ENCODE measurements around the gene PKD2. TPM values are rescaled to one million over a fixed set of nuclear protein-coding genes. Genes with fewer than 3 reads are reported as not detected.
A peak's percentile ranks its signal among the peaks of the same experiment; 100 is the strongest.
"Not testable (repeated sequence)": the region's sequence is repeated elsewhere in the genome, so short reads cannot be mapped to it uniquely, and the experiment has no call there.

The PKD2 gene
- total RNA-seq, 1 experiment from 2014 or later = 13.5 TPM

GRCh38 chr4:88021824-88022223 is 14.4 kb downstream of the PKD2 start:
- DNase-seq (ENCODE audit: extremely low read depth, low read depth) = no peak

- DNase-seq (ENCODE audit: extremely low read depth, low read depth) = no peak
Observed at GRCh38 chr4:88022289-88022688, 14.9 kb downstream of the PKD2 start.

GRCh38 chr4:88025868-88026661 is 18.6 kb downstream of the PKD2 start:
- DNase-seq (ENCODE audit: extremely low read depth, low read depth) = not testable (repeated sequence)

DNA sequence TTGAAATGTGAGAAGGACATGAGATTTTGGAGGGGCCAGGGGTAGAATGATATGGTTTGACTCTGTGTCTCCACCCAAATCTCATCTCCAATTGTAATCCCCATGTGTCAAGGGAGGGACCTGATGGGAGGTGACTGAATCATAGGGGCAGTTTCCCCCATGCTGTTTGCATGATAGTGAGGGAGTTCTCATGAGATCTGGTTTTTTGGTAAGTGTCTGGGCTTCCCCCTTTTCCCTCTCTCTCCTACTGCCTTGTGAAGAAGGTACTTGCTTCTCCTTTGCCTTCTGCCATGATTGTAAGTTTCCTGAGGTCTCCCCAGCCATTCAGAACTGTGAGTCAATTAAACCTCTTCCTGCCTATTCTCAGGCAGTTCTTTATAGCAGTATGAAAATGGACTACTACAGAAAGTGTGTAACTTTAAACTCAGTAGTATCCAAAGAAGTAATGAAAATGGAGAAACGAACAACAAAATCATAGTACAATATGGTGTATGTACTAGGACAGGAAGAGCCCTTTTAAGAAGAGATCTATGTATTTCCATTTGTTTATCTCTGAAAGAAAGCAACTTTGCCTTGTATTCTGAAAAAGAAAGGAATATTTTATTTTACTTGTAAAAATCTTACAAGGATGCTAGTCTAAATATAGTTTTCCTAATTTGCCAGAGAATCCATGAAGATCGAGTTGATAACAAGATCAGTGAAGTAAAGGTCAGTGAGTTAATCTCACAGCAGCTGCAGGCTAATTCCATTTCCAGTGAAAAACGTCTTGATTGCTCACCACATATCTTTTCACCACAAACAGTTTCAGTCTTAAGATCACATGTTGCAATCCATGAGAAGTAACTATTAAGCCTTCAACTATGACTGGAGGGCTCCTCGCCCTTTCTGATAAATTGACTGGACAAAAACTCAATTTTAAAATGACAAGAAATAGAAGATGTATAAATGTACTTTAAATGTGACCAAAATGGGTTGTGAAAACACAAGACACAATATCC is 20.5 kb downstream of the PKD2 start:
- DNase-seq (ENCODE audit: extremely low read depth, low read depth) = no peak

GRCh38 chr4:88028946-88029345 is 21.5 kb downstream of the PKD2 start:
- no peak for DNase-seq (ENCODE audit: extremely low read depth, low read depth)

DNA sequence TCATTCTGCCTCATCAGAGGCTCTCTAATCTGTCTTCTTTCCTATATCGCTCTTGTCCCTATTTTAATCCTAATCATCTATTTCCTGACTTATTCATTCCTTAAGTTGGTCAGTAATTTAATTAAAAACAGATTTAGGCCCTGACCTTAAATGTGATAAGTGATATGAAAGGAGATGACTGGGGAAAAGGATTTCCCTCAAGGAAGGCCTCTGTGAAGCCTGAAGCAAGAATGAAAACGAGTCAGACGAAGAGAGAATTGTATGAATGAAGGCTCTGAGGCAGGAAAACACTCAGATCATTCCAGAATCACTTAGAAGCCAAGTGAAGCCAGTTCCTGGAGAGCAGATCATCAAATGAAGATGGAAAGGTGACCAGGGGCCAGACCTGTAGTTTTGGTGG is 22.1 kb downstream of the PKD2 start:
- no peak for DNase-seq (ENCODE audit: extremely low read depth, low read depth)

- no peak for DNase-seq (ENCODE audit: extremely low read depth, low read depth)
Observed at GRCh38 chr4:88030565-88031310, 23.3 kb downstream of the PKD2 start.

GRCh38 chr4:88033309-88033708 is 25.9 kb downstream of the PKD2 start:
- DNase-seq (ENCODE audit: extremely low read depth, low read depth) = peak; percentile 59

- no peak for DNase-seq (ENCODE audit: extremely low read depth, low read depth)
Observed at GRCh38 chr4:88035292-88035691, 27.9 kb downstream of the PKD2 start.

- DNase-seq (ENCODE audit: extremely low read depth, low read depth) = no peak
Observed at GRCh38 chr4:88037447-88037846, 30.0 kb downstream of the PKD2 start.

DNA sequence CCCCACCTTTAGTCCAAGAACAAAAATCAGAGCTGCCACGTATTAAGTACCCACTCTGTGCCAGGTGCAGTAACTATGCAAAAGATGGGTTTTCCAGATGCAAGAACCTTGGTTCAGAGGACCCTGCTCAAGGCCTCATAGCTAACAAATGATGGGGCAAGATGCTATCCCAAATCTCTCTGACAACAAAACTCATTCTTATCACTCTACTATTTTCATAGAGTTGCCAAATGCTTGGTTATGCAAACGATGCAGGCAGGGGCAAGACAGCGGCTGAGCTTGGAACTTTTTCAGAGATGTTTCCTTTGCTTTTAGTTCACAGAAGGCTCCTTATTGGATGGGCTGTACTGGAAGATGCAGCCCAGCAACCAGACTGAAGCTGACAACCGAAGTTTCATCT is 30.5 kb downstream of the PKD2 start:
- DNase-seq (ENCODE audit: extremely low read depth, low read depth) = no peak

- no peak for DNase-seq (ENCODE audit: extremely low read depth, low read depth)
Observed at GRCh38 chr4:88040707-88041106, 33.3 kb downstream of the PKD2 start.

DNA sequence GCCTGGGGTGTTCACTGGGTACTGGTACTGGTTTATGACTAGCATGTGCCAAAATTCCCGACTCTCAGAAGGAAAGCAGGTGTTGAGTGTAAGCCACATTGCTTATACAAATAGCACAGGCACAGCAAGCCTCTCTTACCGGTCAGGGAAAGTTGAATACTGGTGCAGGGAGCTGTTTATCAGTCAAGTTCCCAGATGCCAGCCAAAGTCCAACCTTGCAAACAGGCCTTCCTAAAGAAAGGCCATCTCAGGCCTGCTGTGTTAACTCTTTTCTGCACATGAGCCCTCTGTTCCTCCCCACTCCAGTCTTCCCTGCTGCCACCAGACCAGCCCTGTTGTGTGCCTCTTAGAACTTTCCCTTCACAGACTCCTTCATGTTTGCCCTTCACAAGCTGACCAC is 34.2 kb downstream of the PKD2 start:
- no peak for DNase-seq (ENCODE audit: extremely low read depth, low read depth)

GRCh38 chr4:88043001-88043400 is 35.6 kb downstream of the PKD2 start:
- no peak for DNase-seq (ENCODE audit: extremely low read depth, low read depth)

- DNase-seq (ENCODE audit: extremely low read depth, low read depth) = no peak
Observed at GRCh38 chr4:88043586-88044340, 36.3 kb downstream of the PKD2 start.

DNA sequence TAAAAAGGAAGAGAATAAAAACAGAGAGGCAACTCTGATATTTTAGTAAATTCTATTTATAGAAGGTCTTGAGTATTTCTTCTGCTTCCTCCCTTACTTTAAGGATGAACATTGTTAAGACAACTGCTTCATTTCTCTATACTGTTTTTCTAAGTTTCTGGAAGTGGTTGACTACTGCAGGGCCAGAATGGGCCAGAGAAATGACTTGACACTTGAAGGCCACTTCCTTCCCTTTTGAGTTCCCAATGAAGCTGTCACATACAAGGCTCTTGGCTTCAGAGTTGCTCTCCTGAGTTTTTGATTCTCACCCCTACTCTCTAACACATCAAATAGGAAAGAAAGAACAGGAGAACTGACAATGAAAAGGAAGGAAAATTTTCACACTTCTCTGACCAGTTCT is 37.6 kb downstream of the PKD2 start:
- no peak for DNase-seq (ENCODE audit: extremely low read depth, low read depth)

DNA sequence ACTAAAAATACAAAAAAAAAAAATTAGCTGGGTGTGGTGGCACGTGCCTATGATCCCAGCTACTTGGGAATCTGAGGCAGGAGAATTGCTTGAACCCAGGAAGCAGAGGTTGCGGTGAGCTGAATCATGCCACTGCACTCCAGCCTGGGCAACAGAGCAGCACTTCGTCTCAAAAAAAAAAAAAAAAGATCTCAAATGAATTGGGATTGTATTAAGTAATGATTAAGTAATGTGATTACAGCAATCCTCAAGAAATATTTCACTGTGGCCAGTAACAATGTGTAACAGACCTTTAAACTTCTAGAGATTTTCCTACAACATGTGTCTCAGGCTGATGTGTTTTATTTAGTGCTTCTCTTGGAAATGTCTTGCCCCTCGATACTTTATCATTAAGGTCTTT is 46.8 kb downstream of the PKD2 start:
- no peak for DNase-seq (ENCODE audit: extremely low read depth, low read depth)

- DNase-seq (ENCODE audit: extremely low read depth, low read depth) = peak; percentile 52
Observed at GRCh38 chr4:88054901-88055300, 47.5 kb downstream of the PKD2 start.

DNA sequence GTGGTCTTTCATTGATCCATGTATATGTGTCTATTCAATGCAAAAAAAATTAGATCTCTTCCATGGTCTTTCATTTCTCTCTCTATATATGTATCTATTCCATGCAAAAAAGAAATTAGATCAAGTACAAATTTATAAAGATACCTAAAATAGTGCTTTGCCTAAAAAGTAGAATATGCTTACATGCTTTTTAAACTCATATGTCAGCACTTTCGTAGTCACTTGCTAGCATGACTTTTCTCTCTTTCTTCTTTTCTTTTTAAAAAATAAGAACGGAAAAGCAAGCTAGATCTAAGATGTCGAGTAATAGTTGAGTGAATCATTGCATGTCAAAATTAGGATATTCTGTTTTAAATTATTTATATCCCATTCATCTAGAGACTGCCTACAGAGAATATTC is 50.9 kb downstream of the PKD2 start:
- no peak for DNase-seq (ENCODE audit: extremely low read depth, low read depth)

DNA sequence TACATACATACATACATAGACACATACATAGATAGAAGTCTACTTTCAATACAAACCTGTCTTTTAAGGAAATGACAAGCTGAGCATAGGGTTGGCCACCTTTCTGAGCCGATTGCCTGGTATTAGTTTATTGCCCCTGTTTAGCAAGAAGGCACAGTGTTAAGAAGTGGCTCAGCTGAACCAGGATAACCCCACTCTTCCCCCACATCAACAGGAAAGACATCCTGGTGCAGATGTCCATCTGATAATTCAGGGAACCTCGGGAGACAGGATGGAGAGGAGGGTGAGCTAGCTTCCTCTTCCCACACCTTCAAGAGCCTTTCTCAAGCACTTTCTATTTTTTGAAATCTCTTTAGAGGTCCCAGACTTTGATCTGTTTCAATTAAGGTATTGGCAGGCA is 52.3 kb downstream of the PKD2 start:
- no peak for DNase-seq (ENCODE audit: extremely low read depth, low read depth)

Measured in NCI-H460 (cell line).